Epithelial cell of esophagus (primary cell): ENCODE data around the gene SPSB1.

Experiments used
- DNase-seq: peaks from one replicate; pipeline ENCODE4 v3.0.0; 2010; ENCODE audit warnings: low read depth
- H3K4me3 ChIP-seq: 2 replicates; pipeline ENCODE4 v1.5.1; 2011; ENCODE audit warnings: mild to moderate bottlenecking, low read length, control low read depth
- CTCF ChIP-seq: IDR thresholded peaks from 2 replicates; pipeline ENCODE4 v1.5.1; 2011; ENCODE audit warnings: low read depth, mild to moderate bottlenecking, low read length, control low read depth, inconsistent platforms; ENCODE audit not compliant: insufficient read depth; ENCODE audit errors: missing control alignments

The SPSB1 gene

DNA sequence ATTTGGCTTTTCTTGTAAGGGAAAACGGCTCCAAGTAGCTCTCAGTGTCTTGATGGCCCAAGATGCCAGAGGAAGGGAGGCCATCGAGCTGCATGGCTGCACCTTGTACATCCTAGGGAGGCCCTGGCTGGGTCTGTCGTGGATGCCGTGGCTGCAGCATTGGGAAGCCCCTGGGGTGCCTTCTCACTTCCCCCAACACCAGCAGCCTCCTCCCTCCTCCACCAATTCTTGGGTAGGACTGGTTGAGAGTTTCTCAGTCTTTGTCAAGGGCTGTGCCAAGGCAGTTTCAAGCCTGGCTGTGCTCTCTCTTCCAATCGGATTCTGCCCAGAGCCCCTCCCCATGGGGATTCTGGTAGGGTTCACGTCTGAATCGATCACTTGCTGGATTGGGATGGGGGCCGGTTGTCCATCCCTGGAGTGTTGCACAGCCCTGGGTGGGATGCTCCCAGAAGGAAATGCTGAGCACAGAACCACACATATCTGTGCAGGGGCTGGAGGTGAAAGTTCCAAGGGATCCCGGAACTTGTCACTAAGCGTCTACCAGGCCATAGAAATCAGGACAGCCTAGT is 14.0 kb upstream of the SPSB1 start:
- H3K4me3 ChIP-seq = no peak overlapping the region
- DNase-seq = no peak
- TF ChIP-seq CTCF = no peak

GRCh38 chr1:9279172-9279840 is 13.4 kb upstream of the SPSB1 start:
- no peak overlapping the region for H3K4me3 ChIP-seq
- no peak for TF ChIP-seq CTCF
- no peak for DNase-seq

- H3K4me3 ChIP-seq = no peak overlapping the region
- DNase-seq = peak; percentile 96
- TF ChIP-seq CTCF = no peak
Measured at GRCh38 chr1:9280015-9280860, 12.5 kb upstream of the SPSB1 start.

- DNase-seq = no peak
- TF ChIP-seq CTCF = no peak
- H3K4me3 ChIP-seq = no peak overlapping the region
Measured at GRCh38 chr1:9281071-9281827, 11.4 kb upstream of the SPSB1 start.

DNA sequence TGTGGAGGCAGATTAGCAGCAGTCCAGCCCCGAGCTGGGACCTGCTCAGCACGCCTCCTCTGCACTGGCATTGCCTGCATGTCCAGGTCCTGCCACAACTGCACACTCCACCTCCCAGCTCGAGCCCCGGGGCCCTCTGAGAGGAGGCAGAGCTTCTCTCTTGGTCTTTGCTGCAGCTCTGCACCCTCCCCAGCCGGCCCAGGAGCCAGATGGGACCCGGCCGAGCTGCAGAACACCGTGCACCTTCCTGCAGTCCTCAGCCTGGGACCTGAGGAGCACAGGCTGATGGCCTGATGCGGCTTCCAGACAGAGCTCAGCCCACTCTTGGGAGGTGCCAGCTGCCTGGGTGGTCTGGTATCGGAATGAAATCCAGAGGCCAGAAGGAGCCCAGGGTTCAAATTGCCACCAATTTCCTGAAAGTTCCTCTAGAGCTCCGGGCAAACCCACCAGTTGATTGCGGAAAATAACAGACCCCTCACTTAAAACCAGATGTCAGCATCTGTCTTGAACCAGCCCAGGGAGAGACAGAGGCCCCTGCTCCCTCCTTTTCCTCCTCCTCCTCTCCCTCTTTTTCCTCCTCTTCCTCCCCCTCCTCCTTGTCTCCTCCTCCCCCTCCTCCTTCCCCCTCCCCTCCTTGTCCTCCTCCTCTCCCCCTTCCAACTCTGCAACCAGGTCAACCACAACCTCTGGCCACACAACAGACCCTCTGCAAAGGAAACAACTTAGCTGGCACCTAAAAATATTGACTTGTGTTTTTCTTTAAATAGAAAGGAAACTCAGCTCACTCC is 10.6 kb upstream of the SPSB1 start:
- TF ChIP-seq CTCF = no peak
- H3K4me3 ChIP-seq = no peak overlapping the region
- peak; percentile 36 for DNase-seq

- TF ChIP-seq CTCF = no peak
- H3K4me3 ChIP-seq = no peak overlapping the region
- no peak for DNase-seq
Measured at GRCh38 chr1:9282696-9282955, 10.1 kb upstream of the SPSB1 start.
